Measurements from ENCODE around the gene ASCC3.

DNA sequence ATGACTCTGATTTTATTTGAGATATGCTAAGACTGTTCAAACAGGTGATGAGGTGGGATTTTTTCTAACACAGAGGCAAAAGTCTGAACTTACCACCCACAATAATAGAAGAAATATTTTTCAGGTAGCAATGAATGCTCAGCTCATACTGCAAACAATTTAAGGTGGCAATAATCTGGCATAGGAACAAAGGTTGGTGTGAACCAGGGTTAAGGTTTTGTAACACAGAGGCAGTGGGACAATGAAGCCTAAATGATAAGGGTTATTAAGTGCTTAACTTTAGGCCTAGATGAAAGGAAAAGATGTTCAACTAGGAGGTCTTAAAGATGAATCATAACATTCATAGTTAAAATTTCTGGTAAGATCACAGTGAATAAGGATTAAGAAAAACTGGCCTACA, 4.9 kb downstream of the ASCC3 start:
- TF ChIP-seq YY1 (IDR thresholded peaks at IDR 0.05; ENCODE audit: insufficient read depth, insufficient read length) (no peak), ZNF274 (IDR thresholded peaks at IDR 0.05; ENCODE audit: low read depth, low read length) (no peak), SUZ12 (IDR thresholded peaks at IDR 0.05; ENCODE audit: extremely low read depth, insufficient read depth, insufficient read length) (no peak)
